AG08395 (cell line): ENCODE results near the gene ARL6IP4.

Experiments used
- DNase-seq: peaks from one replicate; pipeline ENCODE4 v3.0.0; 2012; ENCODE audit warnings: mixed read lengths, low spot score

ARL6IP4 gene

GRCh38 chr12:122978507-122978955, 1.9 kb upstream of the ARL6IP4 start:
- no peak for DNase-seq

- DNase-seq: no peak
These were observed 1.2 kb upstream of the ARL6IP4 start for GRCh38 chr12:122979001-122979907.

- no peak for DNase-seq
These were observed 636 bp upstream of the ARL6IP4 start for GRCh38 chr12:122979908-122980182.

- no peak for DNase-seq
These were observed 573 bp downstream of the ARL6IP4 start for GRCh38 chr12:122981036-122981471.

GRCh38 chr12:122981587-122982476, 1.4 kb downstream of the ARL6IP4 start:
- DNase-seq: no peak

- DNase-seq: no peak
These were observed 2.0 kb downstream of the ARL6IP4 start for GRCh38 chr12:122982477-122982815.

GRCh38 chr12:122982963-122983788, 2.7 kb downstream of the ARL6IP4 start:
- DNase-seq: no peak

- DNase-seq: no peak
These were observed 3.5 kb downstream of the ARL6IP4 start for GRCh38 chr12:122983789-122984515.

- no peak for DNase-seq
These were observed 4.3 kb downstream of the ARL6IP4 start for GRCh38 chr12:122984612-122985337.

- DNase-seq: no peak
These were observed 5.1 kb downstream of the ARL6IP4 start for GRCh38 chr12:122985338-122986257.

GRCh38 chr12:122986258-122986871, 5.9 kb downstream of the ARL6IP4 start:
- DNase-seq: no peak

GRCh38 chr12:122987086-122987951, 6.8 kb downstream of the ARL6IP4 start:
- no peak for DNase-seq

- no peak for DNase-seq
These were observed 7.6 kb downstream of the ARL6IP4 start for GRCh38 chr12:122988036-122988435.

- no peak for DNase-seq
These were observed 8.2 kb downstream of the ARL6IP4 start for GRCh38 chr12:122988612-122989212.

GRCh38 chr12:122989225-122989839, 8.9 kb downstream of the ARL6IP4 start:
- DNase-seq: no peak

- no peak for DNase-seq
These were observed 9.5 kb downstream of the ARL6IP4 start for GRCh38 chr12:122989874-122990419.

- no peak for DNase-seq
These were observed 10.1 kb downstream of the ARL6IP4 start for GRCh38 chr12:122990561-122990960.
